K562 (cell line): ENCODE results near the gene GATAD2B. TPM values are rescaled to one million over a fixed set of nuclear protein-coding genes. Genes with fewer than 3 reads are reported as not detected.
A peak's percentile ranks its signal among the peaks of the same experiment; 100 is the strongest.

ENCODE experiments used
- ATAC-seq: fragments of 200-7000 bp; cut with Tn5 transposase; 3 replicates; pipeline ENCODE4 v1.9.1; 2020; ENCODE audit warnings: moderate library complexity
- BruUV-seq: library from RNA; stranded (reverse); fragments of 400-500 nt; replicated peaks from 2 replicates; lab custom pipeline; 2021; lab: Mats Ljungman, UMichigan
- CTCF ChIA-PET: fragments of 300-600 bp; formaldehyde crosslinking; extraction: SDS; loops from one replicate; lab custom pipeline; 2021; ENCODE audit warnings: low intra/inter-chr PET ratio; lab: Yijun Ruan, JAX
- POLR2A ChIA-PET: fragments of 300-600, 350-650 bp; sonication (Branson Sonifier 250); formaldehyde crosslinking; extraction: SDS; loops from one replicate; lab custom pipeline; 2021; ENCODE audit warnings: antibody characterized with exemption, inconsistent platforms; lab: Yijun Ruan, JAX
- DNase-seq, 4 experiments: peaks; one replicate each; pipeline versions ENCODE4 v3.0.0 to v3.0.0-alpha.2; 2011 to 2018; ENCODE audit warnings: low spot score in 3 of 4, mixed read lengths in 3 of 4; ENCODE audit errors: extremely low read depth in 1 of 4
- FAIRE-seq: peaks from 2 replicates; lab custom pipeline; 2011; peaks lifted over from hg19 to GRCh38; lab: Jason Lieb, UNC
- H2AFZ ChIP-seq: 2 replicates; pipeline ENCODE4 v1.6.0; 2011; ENCODE audit warnings: low read depth, low read length, control low read depth, inconsistent platforms
- H3K27ac ChIP-seq: fragments of 200-600 bp; 3 replicates; pipeline ENCODE4 v1.8.0; 2011; ENCODE audit warnings: low read depth, mild to moderate bottlenecking, control low read depth, inconsistent platforms, low read length, moderate library complexity, mixed read lengths; ENCODE audit errors: extremely low read depth
- H3K27me3 ChIP-seq, 2 experiments: fragments of 300-600 bp in 1 of 2; 2 replicates in 1 of 2; 3 replicates in 1 of 2; pipeline versions ENCODE4 v1.6.0 to v1.8.0; 2011; ENCODE audit warnings: inconsistent platforms in 2 of 2, low read length in 2 of 2, mild to moderate bottlenecking in 1 of 2, mixed read lengths in 1 of 2, moderate library complexity in 1 of 2; ENCODE audit not compliant: control insufficient read depth in 2 of 2, insufficient read depth in 2 of 2
- H3K36me3 ChIP-seq: fragments of 300-600 bp; 3 replicates; pipeline ENCODE4 v1.8.0; 2011; ENCODE audit warnings: mild to moderate bottlenecking, low read length, inconsistent platforms; ENCODE audit not compliant: control insufficient read depth, insufficient read depth
- H3K4me1 ChIP-seq, 2 experiments: fragments of 200-600 bp in 1 of 2; replicated peaks in 1 of 2; 2 replicates in 1 of 2; 3 replicates in 1 of 2; pipeline versions ENCODE4 v1.5.1 to v1.8.0; 2011; ENCODE audit warnings: inconsistent platforms in 2 of 2, low read length in 2 of 2, mild to moderate bottlenecking in 1 of 2, mixed read lengths in 1 of 2, moderate library complexity in 1 of 2; ENCODE audit not compliant: control insufficient read depth in 2 of 2, insufficient read depth in 2 of 2
- H3K4me2 ChIP-seq: 2 replicates; pipeline ENCODE4 v1.6.1; 2011; ENCODE audit warnings: low read length, control low read depth, inconsistent platforms, mixed read lengths; ENCODE audit not compliant: insufficient read depth
- H3K4me3 ChIP-seq: fragments of 200-600 bp; sonication (generic), shearing (Covaris generic); 2 replicates; pipeline ENCODE4 v1.5.1; 2016; ENCODE audit warnings: control low read depth, inconsistent platforms
- H3K79me2 ChIP-seq: fragments of 200-600 bp; 3 replicates; pipeline ENCODE4 v1.8.0; 2011; ENCODE audit warnings: low read length, inconsistent platforms; ENCODE audit not compliant: control insufficient read depth, insufficient read depth
- H3K9ac ChIP-seq, 2 experiments: 2 replicates each; pipeline versions ENCODE4 v1.6.0 to v1.6.1; 2011; ENCODE audit warnings: low read depth in 2 of 2, low read length in 2 of 2, control low read depth in 1 of 2, inconsistent platforms in 1 of 2, mild to moderate bottlenecking in 1 of 2, mixed read lengths in 1 of 2; ENCODE audit not compliant: insufficient read depth in 1 of 2
- H3K9me1 ChIP-seq: one replicate; pipeline ENCODE4 v1.6.0; 2011; ENCODE audit warnings: inconsistent platforms, mild to moderate bottlenecking, low read length, moderate library complexity; ENCODE audit not compliant: control insufficient read depth, insufficient read depth
- H3K9me3 ChIP-seq: replicated peaks from 2 replicates; pipeline ENCODE4 v1.5.1; 2011; ENCODE audit warnings: low read depth, low read length, inconsistent platforms; ENCODE audit not compliant: control insufficient read depth, insufficient read depth
- H4K20me1 ChIP-seq: replicated peaks from 2 replicates; pipeline ENCODE4 v1.6.1; 2011; ENCODE audit warnings: low read length, inconsistent platforms, mixed read lengths; ENCODE audit not compliant: control insufficient read depth, insufficient read depth
- ZNF143 ChIP-seq: sonication (generic); formaldehyde crosslinking; IDR thresholded peaks from 2 replicates; pipeline ENCODE4 v1.9.0; 2022; ENCODE audit warnings: mild to moderate bottlenecking, missing genetic modification reagents
- WGBS: fragments of 100-300 bp; shearing (Covaris generic); methylation state at CpG from one replicate; pipeline ENCODE4 v1.1.6; 2016; ENCODE audit warnings: low coverage, mixed read lengths; ENCODE audit not compliant: insufficient coverage; ENCODE audit errors: missing lambda C conversion rate; 5-methylcytosine and 5-hydroxymethylcytosine counted together
- in situ Hi-C: fragments of 300-500 bp; cut with MboI; formaldehyde crosslinking; loops from 4 replicates; pipeline ENCODE4 v1.15.0; 2018; ENCODE audit warnings: inconsistent platforms, mixed read lengths
- intact Hi-C: fragments of 100-400 bp; cut with micrococcal nuclease; formaldehyde crosslinking; loops from 2 replicates; pipeline ENCODE4 v1.14.2; 2022
- polyA plus RNA-seq, 8 experiments: library from polyadenylated mRNA; depleted of rRNA in 4 of 8; stranded (reverse) in 5 of 8; unstranded in 3 of 8; fragments of >200 nt; fragmentation: Nextera tagmentation in 2 of 8; fragmentation: Illumina TruSeq in 1 of 8; extraction: Ambion mirVana in 2 of 8; extraction: Trizol in 1 of 8; gene quantifications; 2 replicates each; pipeline versions ENCODE4 v1.2.1 to v1.2.3, GENCODE V29; 2011 to 2014; ENCODE audit warnings: inconsistent platforms in 1 of 8, missing spikeins in 1 of 8
- total RNA-seq, 7 experiments: library from RNA; depleted of rRNA in 6 of 7; stranded (reverse); fragments of >200 nt in 6 of 7; fragmentation: Illumina TruSeq in 2 of 7; extraction: Trizol in 2 of 7; gene quantifications; 2 replicates each; pipeline versions ENCODE4 v1.2.1 to v1.2.3, GENCODE V29; 2011 to 2021; ENCODE audit warnings: low replicate concordance in 1 of 7
- TF ChIP-seq, protein P1 (sequence below): fragments of 200-800 bp; sonication (Bioruptor generic); IDR thresholded peaks from 2 replicates; pipeline ENCODE4 v1.6.1; 2017; ENCODE audit warnings: missing genetic modification characterization, missing compliant biosample characterization
- TF ChIP-seq, protein P2 (sequence below): fragments of 250-450 bp; sonication (Bioruptor Pico); IDR thresholded peaks from 2 replicates; pipeline ENCODE4 v1.8.0; 2022; ENCODE audit warnings: moderate library complexity, mild to moderate bottlenecking, inconsistent platforms
- TF ChIP-seq, protein P3 (sequence below), 2 experiments: fragments of 450-650 bp; formaldehyde crosslinking in 1 of 2; IDR thresholded peaks; 2 replicates each; pipeline versions ENCODE4 v1.4.0 to v1.6.1; 2014 to 2020; ENCODE audit warnings: mild to moderate bottlenecking in 2 of 2, borderline replicate concordance in 1 of 2, low read depth in 1 of 2

Gene GATAD2B
- total and polyA plus RNA-seq, 9 of the 15 experiments (the other 6 are each of a cell fraction or from before 2014, with no cell fraction given) = 1.5 to 40.2 (median 4.9) TPM

DNA sequence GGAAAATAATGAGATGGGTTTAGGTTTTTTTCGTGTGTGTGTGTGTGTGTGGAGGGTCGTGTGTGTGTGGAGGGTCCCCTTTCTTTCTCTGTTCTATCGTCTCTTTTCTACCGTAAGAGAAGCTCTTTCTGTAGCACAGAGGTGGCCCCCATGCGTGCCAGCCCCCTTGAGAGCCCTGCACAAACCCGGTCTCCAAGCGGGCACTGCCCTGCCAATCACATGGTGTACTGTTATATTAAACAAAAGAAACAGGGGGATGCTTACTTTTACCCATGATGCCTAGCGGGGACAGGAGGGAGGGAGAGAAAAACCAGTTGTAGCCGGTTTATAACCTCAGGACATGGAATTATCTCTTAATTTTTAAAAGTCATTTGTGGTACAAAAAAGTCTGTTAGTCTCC is 41.0 kb downstream of the GATAD2B start:
- BruUV-seq = no TSS peak
- DNase-seq = no peak
- Histone ChIP-seq H3K4me2 (0 out of 2 replicates have a peak overlapping the region, but pooled peaks have one; percentile 0), H3K36me3 (peaks cover under 1% of the 10 kb centered on the region; the same call in 1 of the 3 replicates), H3K79me2 (peaks cover 75% of the 10 kb centered on the region), H3K9me1 (peaks cover 5% of the 10 kb centered on the region), H3K27ac (no peak overlapping the region), H3K9ac (0 out of 4 replicates have a peak overlapping the region, but pooled peaks of 1 of the 2 experiments have one; percentile 6), H3K4me1 (peaks cover 3 to 25% of the 10 kb centered on the region in 2 experiments; a peak in 4 of 5 replicates), H3K4me3 (no peak overlapping the region), H2AFZ (no peak overlapping the region), H3K27me3 (no peaks in the 10 kb centered on the region), H3K9me3 (no peaks in the 10 kb centered on the region), H4K20me1 (peaks cover 13% of the 10 kb centered on the region)
- TF ChIP-seq, protein P1, sequence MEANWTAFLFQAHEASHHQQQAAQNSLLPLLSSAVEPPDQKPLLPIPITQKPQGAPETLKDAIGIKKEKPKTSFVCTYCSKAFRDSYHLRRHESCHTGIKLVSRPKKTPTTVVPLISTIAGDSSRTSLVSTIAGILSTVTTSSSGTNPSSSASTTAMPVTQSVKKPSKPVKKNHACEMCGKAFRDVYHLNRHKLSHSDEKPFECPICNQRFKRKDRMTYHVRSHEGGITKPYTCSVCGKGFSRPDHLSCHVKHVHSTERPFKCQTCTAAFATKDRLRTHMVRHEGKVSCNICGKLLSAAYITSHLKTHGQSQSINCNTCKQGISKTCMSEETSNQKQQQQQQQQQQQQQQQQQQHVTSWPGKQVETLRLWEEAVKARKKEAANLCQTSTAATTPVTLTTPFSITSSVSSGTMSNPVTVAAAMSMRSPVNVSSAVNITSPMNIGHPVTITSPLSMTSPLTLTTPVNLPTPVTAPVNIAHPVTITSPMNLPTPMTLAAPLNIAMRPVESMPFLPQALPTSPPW = 0 out of 2 replicates have a peak, but pooled peaks have one; percentile 27
- peak; percentile 49; the same call in 1 of the 2 replicates for TF ChIP-seq ZNF143 (CRISPR knock-in tag)
- TF ChIP-seq, protein P2, sequence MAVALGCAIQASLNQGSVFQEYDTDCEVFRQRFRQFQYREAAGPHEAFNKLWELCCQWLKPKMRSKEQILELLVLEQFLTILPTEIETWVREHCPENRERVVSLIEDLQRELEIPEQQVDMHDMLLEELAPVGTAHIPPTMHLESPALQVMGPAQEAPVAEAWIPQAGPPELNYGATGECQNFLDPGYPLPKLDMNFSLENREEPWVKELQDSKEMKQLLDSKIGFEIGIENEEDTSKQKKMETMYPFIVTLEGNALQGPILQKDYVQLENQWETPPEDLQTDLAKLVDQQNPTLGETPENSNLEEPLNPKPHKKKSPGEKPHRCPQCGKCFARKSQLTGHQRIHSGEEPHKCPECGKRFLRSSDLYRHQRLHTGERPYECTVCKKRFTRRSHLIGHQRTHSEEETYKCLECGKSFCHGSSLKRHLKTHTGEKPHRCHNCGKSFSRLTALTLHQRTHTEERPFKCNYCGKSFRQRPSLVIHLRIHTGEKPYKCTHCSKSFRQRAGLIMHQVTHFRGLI = no peak
- TF ChIP-seq, protein P3, sequence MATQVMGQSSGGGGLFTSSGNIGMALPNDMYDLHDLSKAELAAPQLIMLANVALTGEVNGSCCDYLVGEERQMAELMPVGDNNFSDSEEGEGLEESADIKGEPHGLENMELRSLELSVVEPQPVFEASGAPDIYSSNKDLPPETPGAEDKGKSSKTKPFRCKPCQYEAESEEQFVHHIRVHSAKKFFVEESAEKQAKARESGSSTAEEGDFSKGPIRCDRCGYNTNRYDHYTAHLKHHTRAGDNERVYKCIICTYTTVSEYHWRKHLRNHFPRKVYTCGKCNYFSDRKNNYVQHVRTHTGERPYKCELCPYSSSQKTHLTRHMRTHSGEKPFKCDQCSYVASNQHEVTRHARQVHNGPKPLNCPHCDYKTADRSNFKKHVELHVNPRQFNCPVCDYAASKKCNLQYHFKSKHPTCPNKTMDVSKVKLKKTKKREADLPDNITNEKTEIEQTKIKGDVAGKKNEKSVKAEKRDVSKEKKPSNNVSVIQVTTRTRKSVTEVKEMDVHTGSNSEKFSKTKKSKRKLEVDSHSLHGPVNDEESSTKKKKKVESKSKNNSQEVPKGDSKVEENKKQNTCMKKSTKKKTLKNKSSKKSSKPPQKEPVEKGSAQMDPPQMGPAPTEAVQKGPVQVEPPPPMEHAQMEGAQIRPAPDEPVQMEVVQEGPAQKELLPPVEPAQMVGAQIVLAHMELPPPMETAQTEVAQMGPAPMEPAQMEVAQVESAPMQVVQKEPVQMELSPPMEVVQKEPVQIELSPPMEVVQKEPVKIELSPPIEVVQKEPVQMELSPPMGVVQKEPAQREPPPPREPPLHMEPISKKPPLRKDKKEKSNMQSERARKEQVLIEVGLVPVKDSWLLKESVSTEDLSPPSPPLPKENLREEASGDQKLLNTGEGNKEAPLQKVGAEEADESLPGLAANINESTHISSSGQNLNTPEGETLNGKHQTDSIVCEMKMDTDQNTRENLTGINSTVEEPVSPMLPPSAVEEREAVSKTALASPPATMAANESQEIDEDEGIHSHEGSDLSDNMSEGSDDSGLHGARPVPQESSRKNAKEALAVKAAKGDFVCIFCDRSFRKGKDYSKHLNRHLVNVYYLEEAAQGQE (IDR thresholded peaks at IDR 0.05; ENCODE audit: borderline replicate concordance) = peak; percentile 92
- TF ChIP-seq, protein P3 (CRISPR knock-in tag; IDR thresholded peaks at IDR 0.05; ENCODE audit: low read depth) = no peak
- intact Hi-C loops (loop anchor here (5.0 kb wide), 1 partner anchor 41 kb away; the partner anchor contains the start of gene GATAD2B), in situ Hi-C loops (no loop called here)
- ATAC-seq = peak; percentile 34; the same call in 1 of the 3 replicates
- ChIA-PET CTCF (no interaction called here), POLR2A (interaction anchor here (0.7 to 2.0 kb wide), 7 partner anchors 10 to 106 kb away, joined by 3 to 5 read pairs (median 4); partner anchors contain the start of gene SLC27A3)
- 46% methylated on average over 7 of the region's 9 CpGs for WGBS
- no peak for FAIRE-seq
